HCT116 (cell line): ENCODE results near the gene HPS1. TPM values are rescaled to one million over a fixed set of nuclear protein-coding genes. Genes with fewer than 3 reads are reported as not detected.

Experiments used
- ATAC-seq: fragments of 200-7000 bp; cut with Tn5 transposase; 2 replicates; pipeline ENCODE4 v1.9.1; 2020; ENCODE audit warnings: mild to moderate bottlenecking, moderate library complexity
- BruUV-seq: library from RNA; stranded (reverse); fragments of 400-500 nt; replicated peaks from 2 replicates; lab custom pipeline; 2021; lab: Mats Ljungman, UMichigan
- CTCF ChIA-PET: fragments of 300-600 bp; sonication (Branson Sonifier 250); formaldehyde crosslinking; loops from one replicate; lab custom pipeline; 2021; ENCODE audit warnings: antibody characterized with exemption; lab: Charles Lee
- POLR2A ChIA-PET: fragments of 300-600, 350-600 bp; sonication (Branson Sonifier 250); formaldehyde crosslinking; loops from one replicate; lab custom pipeline; 2021; ENCODE audit warnings: antibody characterized with exemption; lab: Charles Lee
- RAD21 ChIA-PET, 2 experiments: fragments of 300-600 bp; sonication (Branson Sonifier 250); formaldehyde crosslinking; loops; one replicate each; lab custom pipeline; 2023; ENCODE audit warnings: low total read pairs in 2 of 2; ENCODE audit not compliant: uncharacterized antibody in 2 of 2, unreplicated experiment in 2 of 2, low non-redundant PET in 1 of 2; lab: Charles Lee
- DNase-seq: peaks from one replicate; pipeline ENCODE4 v3.0.0-alpha.2; 2010; ENCODE audit warnings: low read depth, low spot score
- H2AFZ ChIP-seq: fragments of 200-600 bp; shearing (Covaris generic), sonication (generic); 2 replicates; pipeline ENCODE4 v1.6.1; 2017; ENCODE audit warnings: low read depth, mixed run types, mixed read lengths, antibody characterized with exemption, low read length; ENCODE audit not compliant: poor library complexity, severe bottlenecking
- H3K27ac ChIP-seq: 2 replicates; pipeline ENCODE4 v1.5.1; 2012; ENCODE audit warnings: low read depth, low read length
- H3K27me3 ChIP-seq: fragments of 200-600 bp; sonication (generic); 2 replicates; pipeline ENCODE4 v1.6.1; 2016; ENCODE audit warnings: mixed run types, low read length, mixed read lengths; ENCODE audit not compliant: insufficient read depth
- H3K36me3 ChIP-seq, 2 experiments: fragments of 200-500 bp in 1 of 2; fragments of 200-600 bp in 1 of 2; sonication (Bioruptor generic) in 1 of 2; sonication (generic) in 1 of 2; 2 replicates each; pipeline versions ENCODE4 v1.5.1 to v1.6.1; 2014 to 2016; ENCODE audit warnings: low read length in 2 of 2, inconsistent platforms in 1 of 2, mixed read lengths in 1 of 2, mixed run types in 1 of 2; ENCODE audit not compliant: insufficient read depth in 2 of 2, control insufficient read depth in 1 of 2
- H3K4me1 ChIP-seq, 2 experiments: fragments of 200-600 bp in 1 of 2; sonication (generic) in 1 of 2; 2 replicates each; pipeline versions ENCODE4 v1.5.1 to v1.6.1; 2012 to 2017; ENCODE audit warnings: low read length in 2 of 2, inconsistent platforms in 1 of 2, mild to moderate bottlenecking in 1 of 2, mixed read lengths in 1 of 2, mixed run types in 1 of 2, moderate library complexity in 1 of 2; ENCODE audit not compliant: insufficient read depth in 2 of 2, control insufficient read depth in 1 of 2
- H3K4me2 ChIP-seq: fragments of 200-600 bp; sonication (generic); 2 replicates; pipeline ENCODE4 v1.6.1; 2017; ENCODE audit warnings: mixed run types, low read length, mixed read lengths
- H3K4me3 ChIP-seq, 2 experiments: fragments of 200-600 bp in 1 of 2; sonication (generic) in 1 of 2; replicated peaks in 1 of 2; 2 replicates each; pipeline ENCODE4 v1.5.1; 2011 to 2016; ENCODE audit warnings: low read length in 2 of 2, control low read depth in 1 of 2, low read depth in 1 of 2, mild to moderate bottlenecking in 1 of 2, mixed read lengths in 1 of 2, mixed run types in 1 of 2
- H3K79me2 ChIP-seq: fragments of 200-600 bp; sonication (generic); 2 replicates; pipeline ENCODE4 v1.6.1; 2017; ENCODE audit warnings: mild to moderate bottlenecking, mixed run types, low read length, moderate library complexity, mixed read lengths; ENCODE audit not compliant: insufficient read depth
- H3K9ac ChIP-seq: fragments of 200-600 bp; sonication (generic); 2 replicates; pipeline ENCODE4 v1.6.1; 2016; ENCODE audit warnings: low read length, mixed read lengths
- H3K9me2 ChIP-seq: fragments of 200-600 bp; sonication (generic), shearing (Covaris generic); 2 replicates; pipeline ENCODE4 v1.6.1; 2017; ENCODE audit warnings: mixed run types, mild to moderate bottlenecking, moderate library complexity; ENCODE audit not compliant: insufficient read depth
- H3K9me3 ChIP-seq, 2 experiments: fragments of 200-500 bp in 1 of 2; fragments of 200-600 bp in 1 of 2; sonication (Bioruptor generic) in 1 of 2; sonication (generic) in 1 of 2; 2 replicates each; pipeline ENCODE4 v1.6.1; 2014 to 2017; ENCODE audit warnings: low read length in 2 of 2, mixed read lengths in 2 of 2, inconsistent platforms in 1 of 2, low read depth in 1 of 2, mild to moderate bottlenecking in 1 of 2, mixed run types in 1 of 2, moderate library complexity in 1 of 2; ENCODE audit not compliant: control insufficient read depth in 1 of 2, insufficient read depth in 1 of 2
- H4K20me1 ChIP-seq: fragments of 200-600 bp; sonication (generic), shearing (Covaris generic); 2 replicates; pipeline ENCODE4 v1.6.1; 2017; ENCODE audit warnings: mixed run types, mild to moderate bottlenecking, moderate library complexity; ENCODE audit not compliant: insufficient read depth
- CEBPB ChIP-seq: IDR thresholded peaks from 2 replicates; pipeline ENCODE4 v1.6.1; 2012; ENCODE audit warnings: low read depth
- EZH2phosphoT487 ChIP-seq: fragments of 200-600 bp; IDR thresholded peaks from 2 replicates; pipeline ENCODE4 v1.6.1; 2018; ENCODE audit warnings: antibody characterized with exemption, borderline replicate concordance
- FOSL1 ChIP-seq: IDR thresholded peaks from 2 replicates; pipeline ENCODE4 v1.6.1; 2012; ENCODE audit warnings: low read depth
- POLR2A ChIP-seq: IDR thresholded peaks from 2 replicates; pipeline ENCODE4 v1.7.0; 2011; ENCODE audit warnings: borderline replicate concordance; ENCODE audit not compliant: insufficient read depth, insufficient read length; ENCODE audit errors: extremely low read depth
- POLR2AphosphoS5 ChIP-seq: IDR thresholded peaks from 2 replicates; pipeline ENCODE4 v1.6.1; 2011; ENCODE audit warnings: mild to moderate bottlenecking, low read depth, low read length, moderate library complexity
- RAD21 ChIP-seq: IDR thresholded peaks from 2 replicates; pipeline ENCODE4 v1.6.1; 2012; ENCODE audit warnings: low read depth, mild to moderate bottlenecking
- SIN3A ChIP-seq: IDR thresholded peaks from 2 replicates; pipeline ENCODE4 v1.6.1; 2012; ENCODE audit warnings: low read depth
- SP1 ChIP-seq: IDR thresholded peaks from 2 replicates; pipeline ENCODE4 v1.6.1; 2012; ENCODE audit warnings: low read depth
- TCF7L2 ChIP-seq: IDR thresholded peaks from 2 replicates; pipeline ENCODE4 v1.7.0; 2011; ENCODE audit warnings: borderline replicate concordance, inconsistent platforms; ENCODE audit not compliant: insufficient read depth, insufficient read length; ENCODE audit errors: extremely low read depth
- YY1 ChIP-seq: IDR thresholded peaks from 2 replicates; pipeline ENCODE4 v1.6.1; 2011; ENCODE audit warnings: low read length, low read depth, moderate library complexity, mild to moderate bottlenecking; ENCODE audit not compliant: insufficient replicate concordance; ENCODE audit errors: extremely low read depth
- ZBTB33 ChIP-seq: IDR thresholded peaks from 2 replicates; pipeline ENCODE4 v1.6.1; 2011; ENCODE audit warnings: mild to moderate bottlenecking, low read length, moderate library complexity; ENCODE audit not compliant: insufficient replicate concordance; ENCODE audit errors: extremely low read depth
- ZFX ChIP-seq: fragments of 450-650 bp; IDR thresholded peaks from 2 replicates; pipeline ENCODE4 v1.6.1; 2017
- ZNF274 ChIP-seq: fragments of 200-500 bp; sonication (Bioruptor generic); IDR thresholded peaks from 2 replicates; pipeline ENCODE4 v1.6.1; 2014; ENCODE audit warnings: mild to moderate bottlenecking, low read depth, low read length, inconsistent platforms
- intact Hi-C: fragments of 100-400 bp; cut with micrococcal nuclease; formaldehyde crosslinking; loops from 2 replicates; pipeline ENCODE4 v1.10.0; 2022
- total RNA-seq: library from RNA; stranded (reverse); gene quantifications from one replicate; pipeline ENCODE4 v1.2.1, GENCODE V29; 2021; ENCODE audit not compliant: unreplicated experiment

Gene HPS1
- total RNA-seq, 1 experiment from 2014 or later, result 64.3 TPM

GRCh38 chr10:98477861-98478260 lies 31.1 kb upstream of the HPS1 start:
- Histone ChIP-seq H2AFZ (no peak overlapping the region), H3K4me2 (no peak overlapping the region), H3K27ac (no peak overlapping the region), H3K9me3 (no peaks in the 10 kb centered on the region), H3K79me2 (no peaks in the 10 kb centered on the region), H3K27me3 (0 out of 2 replicates have a peak, but pooled peaks cover 10% of the 10 kb centered on the region), H3K36me3 (no peaks in the 10 kb centered on the region), H3K4me1 (no peaks in the 10 kb centered on the region), H3K9me2 (no peaks in the 10 kb centered on the region), H4K20me1 (no peaks in the 10 kb centered on the region), H3K9ac (no peak overlapping the region), H3K4me3 (no peak overlapping the region)
- CTCF ChIA-PET, result interaction anchor here (3.3 kb wide), 1 partner anchor 10 kb away, joined by 10 read pairs; no protein-coding TSS in a partner anchor
- POLR2A ChIA-PET, result no interaction called here
- no TSS peak for BruUV-seq
- no peak for DNase-seq
- no peak for ATAC-seq
- RAD21 ChIA-PET, result no interaction called here
- intact Hi-C loops, result no loop called here
- TF ChIP-seq TCF7L2, result no peak

- BruUV-seq, result no TSS peak
- Histone ChIP-seq H3K27me3 (peaks cover 21% of the 10 kb centered on the region; the same call in 1 of the 2 replicates), H3K9me2 (no peaks in the 10 kb centered on the region), H3K36me3 (no peaks in the 10 kb centered on the region), H4K20me1 (no peaks in the 10 kb centered on the region), H3K79me2 (no peaks in the 10 kb centered on the region), H3K9me3 (no peaks in the 10 kb centered on the region), H3K9ac (no peak overlapping the region), H3K4me3 (no peak overlapping the region), H2AFZ (no peak overlapping the region), H3K27ac (no peak overlapping the region), H3K4me2 (no peak overlapping the region), H3K4me1 (no peaks in the 10 kb centered on the region)
- ChIA-PET CTCF (no interaction called here), RAD21 (no interaction called here), POLR2A (no interaction called here)
- DNase-seq (no peak), ATAC-seq (no peak)
- intact Hi-C loops, result no loop called here
- TF ChIP-seq SP1, result no peak
- no peak for TF ChIP-seq ZFX
- TF ChIP-seq SIN3A, result no peak
- no peak for TF ChIP-seq CEBPB
- no peak for TF ChIP-seq RAD21
- TF ChIP-seq POLR2A, result no peak
- no peak for TF ChIP-seq YY1
- no peak for TF ChIP-seq FOSL1
- TF ChIP-seq POLR2AphosphoS5, result no peak
- TF ChIP-seq EZH2phosphoT487, result no peak
- no peak for TF ChIP-seq TCF7L2
- no peak for TF ChIP-seq ZBTB33
- no peak for TF ChIP-seq ZNF274
Measured at GRCh38 chr10:98474628-98475027, 27.9 kb upstream of the HPS1 start.
